CD4-positive, alpha-beta T cell (primary cell): ENCODE data around the gene SPART. TPM values are rescaled to one million over a fixed set of nuclear protein-coding genes. Genes with fewer than 3 reads are reported as not detected.

Experiments used
- ATAC-seq: fragments of 200-7000 bp; cut with Tn5 transposase; one replicate; pipeline ENCODE4 v1.10.0; 2022; ENCODE audit warnings: mild to moderate bottlenecking; ENCODE audit not compliant: poor library complexity
- CTCF ChIA-PET: fragments of 350-600 bp; sonication (Branson Sonifier 250); formaldehyde crosslinking; loops from one replicate; lab custom pipeline; 2021; ENCODE audit warnings: antibody characterized with exemption, inconsistent platforms; lab: Charles Lee
- POLR2A ChIA-PET: fragments of 350-600 bp; sonication (Branson Sonifier 250); formaldehyde crosslinking; loops from one replicate; lab custom pipeline; 2021; ENCODE audit warnings: antibody characterized with exemption, inconsistent platforms; lab: Charles Lee
- DNase-seq, 14 experiments: peaks; one replicate each; pipeline ENCODE4 v3.0.0-alpha.2; 2013 to 2020; ENCODE audit warnings: mixed read lengths in 2 of 14
- H3K27ac ChIP-seq, 2 donors: one replicate each; pipeline versions ENCODE4 v1.5.1 to v1.7.0; 2013; ENCODE audit warnings: low read length in 2 of 2, low read depth in 1 of 2, mild to moderate bottlenecking in 1 of 2
- H3K27me3 ChIP-seq, 2 experiments: 1 replicate in 1 of 2; 2 replicates in 1 of 2; pipeline versions ENCODE4 v1.6.1 to v1.7.0; 2013; ENCODE audit warnings: low read length in 2 of 2, control low read depth in 1 of 2, mild to moderate bottlenecking in 1 of 2, moderate library complexity in 1 of 2; ENCODE audit not compliant: insufficient read depth in 2 of 2, control insufficient read depth in 1 of 2
- H3K36me3 ChIP-seq: one replicate; pipeline ENCODE4 v1.6.1; 2013; ENCODE audit warnings: low read length, control low read depth; ENCODE audit not compliant: insufficient read depth
- H3K4me1 ChIP-seq: one replicate; pipeline ENCODE4 v1.6.1; 2013; ENCODE audit warnings: low read length, control low read depth; ENCODE audit not compliant: insufficient read depth
- H3K4me3 ChIP-seq: one replicate; pipeline ENCODE4 v1.5.1; 2013; ENCODE audit warnings: mild to moderate bottlenecking, low read length, moderate library complexity
- H3K9me3 ChIP-seq, 2 experiments: 1 replicate in 1 of 2; 2 replicates in 1 of 2; pipeline versions ENCODE4 v1.6.1 to v1.7.0; 2013; ENCODE audit warnings: low read length in 2 of 2, mild to moderate bottlenecking in 2 of 2, control low read depth in 1 of 2, moderate library complexity in 1 of 2; ENCODE audit not compliant: control insufficient read depth in 1 of 2, insufficient read depth in 1 of 2
- H3K27ac Mint-ChIP-seq: one replicate; pipeline ENCODE4 v1.8.0; 2020; ENCODE audit warnings: mixed read lengths
- H3K27me3 Mint-ChIP-seq: one replicate; pipeline ENCODE4 v1.8.0; 2021; ENCODE audit warnings: mixed read lengths
- H3K36me3 Mint-ChIP-seq: one replicate; pipeline ENCODE4 v1.8.0; 2021; ENCODE audit warnings: low read depth, mixed read lengths
- H3K4me1 Mint-ChIP-seq: one replicate; pipeline ENCODE4 v1.8.0; 2021; ENCODE audit warnings: low read depth, mixed read lengths
- H3K4me3 Mint-ChIP-seq: one replicate; pipeline ENCODE4 v1.8.0; 2020; ENCODE audit warnings: mild to moderate bottlenecking, mixed read lengths
- H3K9me3 Mint-ChIP-seq: one replicate; pipeline ENCODE4 v1.8.0; 2020; ENCODE audit warnings: mixed read lengths
- CTCF ChIP-seq: fragments of 200-600 bp; IDR thresholded peaks from one replicate; pipeline ENCODE4 v1.8.0; 2022; ENCODE audit warnings: antibody characterized with exemption, mild to moderate bottlenecking
- intact Hi-C, 2 experiments: fragments of 100-400 bp; cut with DNase I in 1 of 2; cut with micrococcal nuclease in 1 of 2; formaldehyde crosslinking; loops; one replicate each; pipeline versions ENCODE4 v1.15.1 to v1.9.0; 2023 to 2025; cut with DNase I, micrococcal nuclease
- total RNA-seq, 174 experiments: library from RNA in 2 of 174; stranded (reverse) in 2 of 174; gene quantifications; one replicate each; pipeline ENCODE4 v1.2.3 and lab custom pipeline; 2021 to 2026

Gene SPART
- total RNA-seq, 2 experiments from 2014 or later = 22.0 to 22.9 TPM

- H3K4me1 Mint-ChIP-seq = no peaks in the 10 kb centered on the region
- Histone ChIP-seq H3K9me3 (no peaks in the 10 kb centered on the region), H3K27ac (no peak overlapping the region), H3K4me1 (no peaks in the 10 kb centered on the region), H3K27me3 (no peaks in the 10 kb centered on the region), H3K36me3 (no peaks in the 10 kb centered on the region), H3K4me3 (no peak overlapping the region)
- no peaks in the 10 kb centered on the region for H3K36me3 Mint-ChIP-seq
- no peaks in the 10 kb centered on the region for H3K9me3 Mint-ChIP-seq
- ChIA-PET CTCF (no interaction called here), POLR2A (no interaction called here)
- intact Hi-C loops = no loop called here
- TF ChIP-seq CTCF = no peak
- H3K27me3 Mint-ChIP-seq = peaks cover 11% of the 10 kb centered on the region
- DNase-seq = no peak
- no peak overlapping the region for H3K27ac Mint-ChIP-seq
- ATAC-seq = no peak
- H3K4me3 Mint-ChIP-seq = no peak overlapping the region
These were observed 16.1 kb upstream of the SPART start for GRCh38 chr13:36362251-36362650.

- no peaks in the 10 kb centered on the region for H3K4me1 Mint-ChIP-seq
- no peaks in the 10 kb centered on the region for H3K27me3 ChIP-seq
- H3K9me3 Mint-ChIP-seq = no peaks in the 10 kb centered on the region
- no peaks in the 10 kb centered on the region for H3K36me3 ChIP-seq
- no peaks in the 10 kb centered on the region for H3K36me3 Mint-ChIP-seq
- ChIA-PET CTCF (no interaction called here), POLR2A (no interaction called here)
- peaks cover 0 to 3% of the 10 kb centered on the region in 2 experiments for H3K9me3 ChIP-seq
- H3K4me3 Mint-ChIP-seq = no peak overlapping the region
- no peak for ATAC-seq
- H3K27ac ChIP-seq = no peak overlapping the region
- H3K4me1 ChIP-seq = no peaks in the 10 kb centered on the region
- peaks cover 11% of the 10 kb centered on the region for H3K27me3 Mint-ChIP-seq
- no peak overlapping the region for H3K4me3 ChIP-seq
- no peak overlapping the region for H3K27ac Mint-ChIP-seq
- DNase-seq = no peak
- intact Hi-C loops = no loop called here
- no peak for TF ChIP-seq CTCF
These were observed 14.7 kb upstream of the SPART start for GRCh38 chr13:36360903-36361302.

- DNase-seq (no peak), ATAC-seq (no peak)
- H3K27ac Mint-ChIP-seq = no peak overlapping the region
- H3K4me3 ChIP-seq = no peak overlapping the region
- no peaks in the 10 kb centered on the region for H3K36me3 Mint-ChIP-seq
- H3K4me1 ChIP-seq = no peaks in the 10 kb centered on the region
- POLR2A ChIA-PET = no interaction called here
- no peak for TF ChIP-seq CTCF
- H3K4me3 Mint-ChIP-seq = no peak overlapping the region
- no peaks in the 10 kb centered on the region for H3K9me3 Mint-ChIP-seq
- H3K27ac ChIP-seq = no peak overlapping the region
- intact Hi-C loops = no loop called here
- H3K27me3 ChIP-seq = no peaks in the 10 kb centered on the region
- H3K27me3 Mint-ChIP-seq = peaks cover 11% of the 10 kb centered on the region
- H3K4me1 Mint-ChIP-seq = no peaks in the 10 kb centered on the region
- no peaks in the 10 kb centered on the region for H3K36me3 ChIP-seq
- CTCF ChIA-PET = interaction anchor here (0.5 kb wide), 1 partner anchor 106 kb away, joined by 3 read pairs; no protein-coding TSS in a partner anchor
- peaks cover 0 to 3% of the 10 kb centered on the region in 2 experiments for H3K9me3 ChIP-seq
These were observed 13.2 kb upstream of the SPART start for GRCh38 chr13:36359301-36359950.
